Measurements from ENCODE around the gene TECTA. TPM values are rescaled to one million over a fixed set of nuclear protein-coding genes. Genes with fewer than 3 reads are reported as not detected.

The TECTA gene
- total and polyA plus RNA-seq, 2 donors (not counting 1 experiment from before 2014, with no cell fraction given) = 0.30 to 0.33 TPM

GRCh38 chr11:121067026-121067425 is 34.0 kb upstream of the TECTA start:
- H3K27me3 ChIP-seq (ENCODE audit: control insufficient read depth, insufficient read depth, low read length) = no peaks in the 10 kb centered on the region
- H3K27ac ChIP-seq (ENCODE audit: insufficient read depth, low read length) = no peak overlapping the region
- H3K36me3 ChIP-seq (ENCODE audit: control insufficient read depth, insufficient read depth, low read length) = no peaks in the 10 kb centered on the region
- H3K4me2 ChIP-seq (ENCODE audit: extremely low read depth, insufficient read depth, low read length) = no peak overlapping the region
- DNase-seq (ENCODE audit: low read depth in 2 of 2) = no peak
- H3K4me3 ChIP-seq (replicated peaks in 1 of 4; ENCODE audit: control extremely low read depth in 1 of 4, insufficient read depth in 1 of 4, low read depth in 3 of 4, low read length in 4 of 4) = no peak overlapping the region
- no peaks in the 10 kb centered on the region for H4K20me1 ChIP-seq (ENCODE audit: control insufficient read depth, extremely low read depth, insufficient read depth, low read length)
- H3K9ac ChIP-seq (ENCODE audit: insufficient read depth, low read length) = no peak overlapping the region
- no peaks in the 10 kb centered on the region for H3K4me1 ChIP-seq (ENCODE audit: control insufficient read depth, extremely low read depth, insufficient read depth, low read length)
- no peak for TF ChIP-seq EZH2 (IDR thresholded peaks at IDR 0.05; ENCODE audit: low read length, missing control alignments)
- TF ChIP-seq CTCF (conservative IDR thresholded peaks at IDR 0.05 in 1 of 2, IDR thresholded peaks at IDR 0.05 in 1 of 2; ENCODE audit: low read depth in 1 of 2, low read length in 2 of 2) = no peak
- no peaks in the 10 kb centered on the region for H3K9me3 ChIP-seq (ENCODE audit: control insufficient read depth, insufficient read depth, low read depth, low read length)
- H2AFZ ChIP-seq (ENCODE audit: low read length) = no peak overlapping the region
- H3K79me2 ChIP-seq (ENCODE audit: control insufficient read depth, insufficient read depth, low read length) = no peaks in the 10 kb centered on the region

- Histone ChIP-seq H3K9me3 (ENCODE audit: control insufficient read depth, insufficient read depth, low read depth, low read length) (no peaks in the 10 kb centered on the region), H3K9ac (ENCODE audit: insufficient read depth, low read length) (no peak overlapping the region), H3K79me2 (ENCODE audit: control insufficient read depth, insufficient read depth, low read length) (no peaks in the 10 kb centered on the region), H3K27me3 (ENCODE audit: control insufficient read depth, insufficient read depth, low read length) (no peaks in the 10 kb centered on the region), H3K27ac (ENCODE audit: insufficient read depth, low read length) (no peak overlapping the region), H3K4me3 (replicated peaks in 1 of 4; ENCODE audit: control extremely low read depth in 1 of 4, insufficient read depth in 1 of 4, low read depth in 3 of 4, low read length in 4 of 4) (no peak overlapping the region), H2AFZ (ENCODE audit: low read length) (no peak overlapping the region), H3K4me1 (ENCODE audit: control insufficient read depth, extremely low read depth, insufficient read depth, low read length) (no peaks in the 10 kb centered on the region), H3K36me3 (ENCODE audit: control insufficient read depth, insufficient read depth, low read length) (no peaks in the 10 kb centered on the region), H4K20me1 (ENCODE audit: control insufficient read depth, extremely low read depth, insufficient read depth, low read length) (no peaks in the 10 kb centered on the region), H3K4me2 (ENCODE audit: extremely low read depth, insufficient read depth, low read length) (no peak overlapping the region)
- DNase-seq (ENCODE audit: low read depth in 2 of 2) = peak in 1 of 2 donors; percentile 76
- TF ChIP-seq EZH2 (IDR thresholded peaks at IDR 0.05; ENCODE audit: low read length, missing control alignments) = no peak
- no peak for TF ChIP-seq CTCF (conservative IDR thresholded peaks at IDR 0.05 in 1 of 2, IDR thresholded peaks at IDR 0.05 in 1 of 2; ENCODE audit: low read depth in 1 of 2, low read length in 2 of 2)
Measured at GRCh38 chr11:121067453-121067852, 33.6 kb upstream of the TECTA start.

- no peaks in the 10 kb centered on the region for H3K9me3 ChIP-seq (ENCODE audit: control insufficient read depth, insufficient read depth, low read depth, low read length)
- peak in 1 of 2 donors; percentile 28 for DNase-seq (ENCODE audit: low read depth in 2 of 2)
- H3K4me2 ChIP-seq (ENCODE audit: extremely low read depth, insufficient read depth, low read length) = no peak overlapping the region
- H3K9ac ChIP-seq (ENCODE audit: insufficient read depth, low read length) = no peak overlapping the region
- no peaks in the 10 kb centered on the region for H3K27me3 ChIP-seq (ENCODE audit: control insufficient read depth, insufficient read depth, low read length)
- no peaks in the 10 kb centered on the region for H3K4me1 ChIP-seq (ENCODE audit: control insufficient read depth, extremely low read depth, insufficient read depth, low read length)
- no peak overlapping the region for H3K27ac ChIP-seq (ENCODE audit: insufficient read depth, low read length)
- H2AFZ ChIP-seq (ENCODE audit: low read length) = no peak overlapping the region
- no peaks in the 10 kb centered on the region for H3K36me3 ChIP-seq (ENCODE audit: control insufficient read depth, insufficient read depth, low read length)
- no peaks in the 10 kb centered on the region for H4K20me1 ChIP-seq (ENCODE audit: control insufficient read depth, extremely low read depth, insufficient read depth, low read length)
- no peak for TF ChIP-seq CTCF (conservative IDR thresholded peaks at IDR 0.05 in 1 of 2, IDR thresholded peaks at IDR 0.05 in 1 of 2; ENCODE audit: low read depth in 1 of 2, low read length in 2 of 2)
- TF ChIP-seq EZH2 (IDR thresholded peaks at IDR 0.05; ENCODE audit: low read length, missing control alignments) = no peak
- H3K79me2 ChIP-seq (ENCODE audit: control insufficient read depth, insufficient read depth, low read length) = no peaks in the 10 kb centered on the region
- no peak overlapping the region for H3K4me3 ChIP-seq (replicated peaks in 1 of 4; ENCODE audit: control extremely low read depth in 1 of 4, insufficient read depth in 1 of 4, low read depth in 3 of 4, low read length in 4 of 4)
Measured at GRCh38 chr11:121067962-121068647, 32.9 kb upstream of the TECTA start.
